Muscle of leg (tissue), 11 donors: Measurements from ENCODE around the gene SOX11. TPM values are rescaled to one million over a fixed set of nuclear protein-coding genes. Genes with fewer than 3 reads are reported as not detected.

Experiments used
- DNase-seq: peaks from one replicate; pipeline ENCODE4 v3.0.0; 2013
- H3K27ac ChIP-seq: one replicate; pipeline ENCODE4 v1.5.1; 2013; ENCODE audit warnings: mild to moderate bottlenecking, low read length, control low read depth
- H3K27me3 ChIP-seq: one replicate; pipeline ENCODE4 v1.6.1; 2013; ENCODE audit warnings: low read length; ENCODE audit not compliant: control insufficient read depth, insufficient read depth
- H3K36me3 ChIP-seq: one replicate; pipeline ENCODE4 v1.6.1; 2013; ENCODE audit warnings: low read length; ENCODE audit not compliant: control insufficient read depth, insufficient read depth
- H3K4me1 ChIP-seq: one replicate; pipeline ENCODE4 v1.6.1; 2013; ENCODE audit warnings: low read length; ENCODE audit not compliant: control insufficient read depth, insufficient read depth
- H3K4me3 ChIP-seq: one replicate; pipeline ENCODE4 v1.5.1; 2013; ENCODE audit warnings: low read length, control low read depth
- H3K9me3 ChIP-seq: replicated peaks from 2 replicates; pipeline ENCODE4 v1.6.1; 2013; ENCODE audit warnings: low read depth, low read length; ENCODE audit not compliant: control insufficient read depth
- WGBS: methylation state at CpG from one replicate; pipeline ENCODE4 v1.1.5; 2013; ENCODE audit warnings: missing lambda C conversion rate; ENCODE audit not compliant: insufficient coverage; 5-methylcytosine and 5-hydroxymethylcytosine counted together
- polyA plus RNA-seq, 8 donors: library from polyadenylated mRNA; unstranded; fragments of 120-200 nt; gene quantifications; one replicate each; pipeline versions ENCODE4 v1.2.1 to v1.2.3, GENCODE V29; 2013; ENCODE audit warnings: inconsistent platforms in 1 of 8, low replicate concordance in 1 of 8; ENCODE audit not compliant: insufficient read length in 8 of 8, insufficient read depth in 1 of 8
- total RNA-seq: library from RNA; stranded (reverse); fragments of 120-200 nt; gene quantifications from one replicate; pipeline ENCODE4 v1.2.4, GENCODE V29; 2013

Gene SOX11
- total and polyA plus RNA-seq, 9 donors = 13.2 to 32.9 (median 26.7) TPM

- no peaks in the 10 kb centered on the region for H3K27me3 ChIP-seq
- 72% methylated on average over 10 of the region's 15 CpGs for WGBS
Observed at GRCh38 chr2:5734859-5735520, 42.8 kb downstream of the SOX11 start.

GRCh38 chr2:5735521-5735861, 43.3 kb downstream of the SOX11 start:
- Histone ChIP-seq H3K27ac (no peak overlapping the region), H3K9me3 (no peaks in the 10 kb centered on the region), H3K4me1 (no peaks in the 10 kb centered on the region), H3K4me3 (no peak overlapping the region), H3K27me3 (no peaks in the 10 kb centered on the region), H3K36me3 (no peaks in the 10 kb centered on the region)
- no peak for DNase-seq
- no CpG with 5 or more reads among the region's 6 CpGs for WGBS

More at GRCh38 chr2:5734859-5735520, 42.8 kb downstream of the SOX11 start:
- no peak for DNase-seq
- Histone ChIP-seq H3K4me1 (no peaks in the 10 kb centered on the region), H3K9me3 (no peaks in the 10 kb centered on the region), H3K36me3 (no peaks in the 10 kb centered on the region), H3K27ac (no peak overlapping the region), H3K4me3 (no peak overlapping the region)

- H3K36me3 ChIP-seq = no peaks in the 10 kb centered on the region
- no peak for DNase-seq
- no peaks in the 10 kb centered on the region for H3K9me3 ChIP-seq
- no peaks in the 10 kb centered on the region for H3K27me3 ChIP-seq
- peaks cover 3% of the 10 kb centered on the region for H3K4me1 ChIP-seq
- no peak overlapping the region for H3K27ac ChIP-seq
- no peak overlapping the region for H3K4me3 ChIP-seq
- WGBS = 80% methylated on average over 2 of the region's 5 CpGs
Observed at GRCh38 chr2:5736050-5736449, 43.9 kb downstream of the SOX11 start.

GRCh38 chr2:5736886-5737285, 44.7 kb downstream of the SOX11 start:
- peak; percentile 28 for DNase-seq
- no peaks in the 10 kb centered on the region for H3K36me3 ChIP-seq
- no CpG with 5 or more reads among the region's 2 CpGs for WGBS

GRCh38 chr2:5740053-5740452, 47.9 kb downstream of the SOX11 start:
- 28% methylated on average over 5 of the region's 5 CpGs for WGBS
- Histone ChIP-seq H3K27me3 (no peaks in the 10 kb centered on the region), H3K9me3 (no peaks in the 10 kb centered on the region), H3K4me3 (no peak overlapping the region), H3K36me3 (no peaks in the 10 kb centered on the region), H3K4me1 (peaks cover 3% of the 10 kb centered on the region), H3K27ac (no peak overlapping the region)
- DNase-seq = peak; percentile 38

More at GRCh38 chr2:5736886-5737285, 44.7 kb downstream of the SOX11 start:
- H3K9me3 ChIP-seq = no peaks in the 10 kb centered on the region
- H3K4me3 ChIP-seq = no peak overlapping the region
- H3K27me3 ChIP-seq = no peaks in the 10 kb centered on the region
- peaks cover 3% of the 10 kb centered on the region for H3K4me1 ChIP-seq
- H3K27ac ChIP-seq = no peak overlapping the region

GRCh38 chr2:5740817-5741216, 48.6 kb downstream of the SOX11 start:
- peaks cover 3% of the 10 kb centered on the region for H3K4me1 ChIP-seq
- H3K27ac ChIP-seq = no peak overlapping the region
- H3K4me3 ChIP-seq = no peak overlapping the region
- 64% methylated on average over 6 of the region's 6 CpGs for WGBS
- no peak for DNase-seq
- H3K36me3 ChIP-seq = no peaks in the 10 kb centered on the region
- H3K9me3 ChIP-seq = no peaks in the 10 kb centered on the region
- H3K27me3 ChIP-seq = no peaks in the 10 kb centered on the region

- Histone ChIP-seq H3K36me3 (no peaks in the 10 kb centered on the region), H3K4me1 (peaks cover 3% of the 10 kb centered on the region), H3K9me3 (no peaks in the 10 kb centered on the region), H3K27me3 (no peaks in the 10 kb centered on the region), H3K4me3 (no peak overlapping the region), H3K27ac (no peak overlapping the region)
- no peak for DNase-seq
- 61% methylated on average over 4 of the region's 5 CpGs for WGBS
Observed at GRCh38 chr2:5741242-5741641, 49.1 kb downstream of the SOX11 start.

- Histone ChIP-seq H3K9me3 (no peaks in the 10 kb centered on the region), H3K36me3 (no peaks in the 10 kb centered on the region), H3K27ac (no peak overlapping the region), H3K27me3 (no peaks in the 10 kb centered on the region), H3K4me3 (no peak overlapping the region), H3K4me1 (peaks cover 3% of the 10 kb centered on the region)
- WGBS = 35% methylated on average over 4 of the region's 6 CpGs
- no peak for DNase-seq
Observed at GRCh38 chr2:5742126-5742525, 49.9 kb downstream of the SOX11 start.

- Histone ChIP-seq H3K36me3 (no peaks in the 10 kb centered on the region), H3K27ac (no peak overlapping the region), H3K4me3 (no peak overlapping the region), H3K9me3 (no peaks in the 10 kb centered on the region), H3K27me3 (no peaks in the 10 kb centered on the region), H3K4me1 (peaks cover 2% of the 10 kb centered on the region)
- DNase-seq = no peak
- 93% methylated on average over 2 of the region's 2 CpGs for WGBS
Observed at GRCh38 chr2:5748391-5748790, 56.2 kb downstream of the SOX11 start.

GRCh38 chr2:5748946-5749345, 56.8 kb downstream of the SOX11 start:
- 89% methylated on average over 3 of the region's 4 CpGs for WGBS
- no peaks in the 10 kb centered on the region for H3K27me3 ChIP-seq

GRCh38 chr2:5749347-5749746, 57.2 kb downstream of the SOX11 start:
- H3K27ac ChIP-seq = no peak overlapping the region
- H3K9me3 ChIP-seq = no peaks in the 10 kb centered on the region
- H3K36me3 ChIP-seq = no peaks in the 10 kb centered on the region
- no peak overlapping the region for H3K4me3 ChIP-seq
- H3K27me3 ChIP-seq = no peaks in the 10 kb centered on the region
- H3K4me1 ChIP-seq = peaks cover 2% of the 10 kb centered on the region
- peak; percentile 59 for DNase-seq
- 92% methylated on average over 8 of the region's 8 CpGs for WGBS

More at GRCh38 chr2:5748946-5749345, 56.8 kb downstream of the SOX11 start:
- Histone ChIP-seq H3K9me3 (no peaks in the 10 kb centered on the region), H3K4me3 (no peak overlapping the region), H3K4me1 (peaks cover 2% of the 10 kb centered on the region), H3K36me3 (no peaks in the 10 kb centered on the region), H3K27ac (no peak overlapping the region)
- no peak for DNase-seq
